ENCODE results near the gene TUBB3.
"Not testable (repeated sequence)": the region's sequence is repeated elsewhere in the genome, so short reads cannot be mapped to it uniquely, and the experiment has no call there.

TUBB3 gene

GRCh38 chr16:89900885-89901284 lies 22.3 kb upstream of the TUBB3 start:
- in situ Hi-C loops (cut with MboI; ENCODE audit: low sequenced_read_pairs), result no loop called here

DNA sequence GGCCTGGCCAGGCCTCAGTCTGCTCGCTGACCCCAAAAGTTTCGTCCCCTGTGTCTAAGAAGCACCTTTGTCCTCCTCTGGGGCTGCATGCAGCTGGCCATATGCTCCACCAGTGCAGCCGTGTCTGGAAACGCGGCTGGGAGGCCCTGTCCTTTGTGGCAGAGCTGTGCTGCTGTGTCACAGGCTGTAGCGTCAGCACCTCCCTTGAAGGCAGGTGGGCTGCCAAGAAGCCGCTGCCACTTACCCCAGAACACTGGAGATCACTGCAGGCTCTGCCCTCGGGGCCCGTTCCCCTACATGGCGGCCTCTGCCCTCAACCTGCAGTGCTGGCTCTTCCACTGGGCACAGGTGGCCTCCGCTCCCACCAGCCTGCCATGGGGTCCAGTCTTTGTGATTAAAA lies 20.2 kb upstream of the TUBB3 start:
- in situ Hi-C loops (cut with MboI; ENCODE audit: low sequenced_read_pairs), result no loop called here

GRCh38 chr16:89903908-89904515 lies 19.1 kb upstream of the TUBB3 start:
- in situ Hi-C loops (cut with MboI; ENCODE audit: low sequenced_read_pairs), result no loop called here

DNA sequence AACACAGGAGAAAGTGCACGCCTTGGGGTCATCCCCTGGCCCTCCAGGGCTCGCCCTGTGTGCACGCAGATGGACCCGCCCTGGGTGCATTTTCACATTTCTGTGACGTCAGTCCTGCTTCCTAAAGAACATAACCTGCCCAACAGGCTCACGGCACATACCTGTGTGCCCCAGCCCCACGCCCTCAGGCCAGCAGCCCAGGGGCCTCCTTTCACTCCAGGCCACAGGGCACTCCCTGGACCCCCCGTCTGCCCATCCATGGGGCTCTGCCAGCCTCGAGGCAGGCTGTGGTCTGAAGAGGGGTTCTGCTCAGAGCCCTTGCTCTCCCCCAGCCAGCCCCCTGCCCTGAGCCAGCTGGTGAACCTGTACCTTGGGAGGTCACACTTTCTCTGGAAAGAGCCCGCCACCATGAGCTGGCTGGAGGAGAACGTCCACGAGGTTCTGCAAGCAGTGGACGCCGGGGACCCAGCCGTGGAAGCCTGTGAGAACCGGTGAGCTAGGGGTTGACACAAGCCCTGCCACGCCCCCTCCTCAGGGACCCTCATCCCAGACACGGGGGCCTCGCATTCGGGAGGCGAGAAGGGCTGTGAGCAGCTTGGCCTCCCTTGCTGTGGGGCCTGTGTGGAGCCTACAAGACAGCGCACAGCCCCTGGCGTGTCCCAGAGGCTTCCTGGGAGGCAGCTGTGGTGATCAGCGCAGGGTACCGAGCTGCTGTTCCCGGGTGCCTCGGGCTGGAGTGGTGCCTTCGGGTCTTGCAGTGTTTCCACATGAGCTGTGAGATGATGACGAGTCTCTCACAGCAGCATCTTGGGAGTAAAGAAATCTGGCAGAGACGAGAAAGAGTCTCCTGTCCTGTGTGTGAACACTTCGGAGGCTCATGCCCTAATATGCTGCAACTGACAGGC lies 18.3 kb upstream of the TUBB3 start:
- in situ Hi-C loops (cut with MboI; ENCODE audit: low sequenced_read_pairs), result no loop called here

DNA sequence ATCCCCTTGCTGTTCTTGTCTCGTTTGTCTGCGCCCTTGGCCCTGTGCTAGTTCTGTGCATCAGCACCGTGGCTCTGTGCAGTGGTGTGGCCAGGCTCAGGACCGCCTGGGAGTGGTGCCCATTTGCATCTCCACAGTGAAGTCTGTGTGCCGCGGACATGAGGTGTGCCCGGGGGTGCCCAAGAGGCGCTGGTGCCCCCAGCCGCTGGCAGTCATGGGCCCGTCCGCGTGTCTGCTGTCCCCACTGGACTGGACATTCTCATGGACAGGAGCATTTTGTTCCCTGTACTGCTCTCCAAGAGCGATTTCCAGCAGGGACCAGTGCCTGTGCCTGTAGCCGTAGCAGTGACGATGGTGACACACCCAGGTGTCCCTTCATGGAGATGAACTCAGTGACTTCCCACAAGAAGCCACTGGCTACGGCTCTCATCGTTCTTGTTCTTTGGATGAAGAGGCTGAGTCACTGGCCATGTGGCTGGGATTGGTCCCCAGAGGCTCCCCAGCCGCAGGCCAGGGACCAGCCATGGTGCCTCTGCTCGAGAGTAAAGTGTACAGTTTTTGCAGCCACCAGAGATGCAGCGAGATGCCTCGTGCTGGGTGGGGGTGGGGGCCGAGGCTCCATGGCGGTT lies 17.5 kb upstream of the TUBB3 start:
- in situ Hi-C loops (cut with MboI; ENCODE audit: low sequenced_read_pairs), result no loop called here

- in situ Hi-C loops (cut with MboI; ENCODE audit: low sequenced_read_pairs), result no loop called here
Measured at GRCh38 chr16:89906140-89907025, 16.8 kb upstream of the TUBB3 start.

DNA sequence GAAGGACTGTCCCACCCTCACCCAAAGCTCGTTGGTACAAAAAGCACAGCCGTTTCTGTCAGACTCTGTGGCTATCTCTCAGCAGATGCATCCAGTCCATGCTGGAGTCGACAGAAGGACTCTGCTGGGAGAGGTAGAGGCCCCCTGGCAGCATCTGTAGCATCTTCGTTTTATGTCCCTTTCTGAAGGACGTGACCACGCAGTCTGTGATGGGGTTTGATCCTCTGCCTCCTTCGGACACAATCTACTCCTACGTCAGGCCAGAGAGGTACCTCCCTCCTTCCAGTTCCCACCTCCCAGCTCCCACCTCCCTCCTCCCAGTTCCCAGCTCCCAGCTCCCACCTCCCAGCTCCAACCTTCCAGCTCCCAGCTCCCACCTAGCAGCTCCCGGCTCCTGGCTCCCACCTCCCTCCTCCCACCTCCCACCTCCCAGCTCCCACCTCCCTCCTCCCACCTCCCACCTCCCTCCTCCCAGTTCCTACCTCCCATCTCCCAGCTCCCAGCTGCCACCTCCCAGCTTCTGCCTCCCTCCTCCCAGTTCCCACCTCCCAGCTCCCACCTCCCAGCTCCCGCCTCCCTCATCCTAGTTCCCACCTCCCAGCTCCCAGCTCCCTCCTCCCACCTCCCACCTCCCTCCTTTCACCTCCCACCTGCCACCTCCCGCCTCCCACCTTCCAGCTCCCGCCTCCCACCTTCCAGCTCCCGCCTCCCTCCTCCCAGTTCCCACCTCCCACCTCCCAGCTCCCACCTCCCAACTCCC lies 15.9 kb upstream of the TUBB3 start:
- in situ Hi-C loops (cut with MboI; ENCODE audit: low sequenced_read_pairs), result no loop called here

GRCh38 chr16:89908236-89908635 lies 14.9 kb upstream of the TUBB3 start:
- in situ Hi-C loops (cut with MboI; ENCODE audit: low sequenced_read_pairs), result no loop called here

DNA sequence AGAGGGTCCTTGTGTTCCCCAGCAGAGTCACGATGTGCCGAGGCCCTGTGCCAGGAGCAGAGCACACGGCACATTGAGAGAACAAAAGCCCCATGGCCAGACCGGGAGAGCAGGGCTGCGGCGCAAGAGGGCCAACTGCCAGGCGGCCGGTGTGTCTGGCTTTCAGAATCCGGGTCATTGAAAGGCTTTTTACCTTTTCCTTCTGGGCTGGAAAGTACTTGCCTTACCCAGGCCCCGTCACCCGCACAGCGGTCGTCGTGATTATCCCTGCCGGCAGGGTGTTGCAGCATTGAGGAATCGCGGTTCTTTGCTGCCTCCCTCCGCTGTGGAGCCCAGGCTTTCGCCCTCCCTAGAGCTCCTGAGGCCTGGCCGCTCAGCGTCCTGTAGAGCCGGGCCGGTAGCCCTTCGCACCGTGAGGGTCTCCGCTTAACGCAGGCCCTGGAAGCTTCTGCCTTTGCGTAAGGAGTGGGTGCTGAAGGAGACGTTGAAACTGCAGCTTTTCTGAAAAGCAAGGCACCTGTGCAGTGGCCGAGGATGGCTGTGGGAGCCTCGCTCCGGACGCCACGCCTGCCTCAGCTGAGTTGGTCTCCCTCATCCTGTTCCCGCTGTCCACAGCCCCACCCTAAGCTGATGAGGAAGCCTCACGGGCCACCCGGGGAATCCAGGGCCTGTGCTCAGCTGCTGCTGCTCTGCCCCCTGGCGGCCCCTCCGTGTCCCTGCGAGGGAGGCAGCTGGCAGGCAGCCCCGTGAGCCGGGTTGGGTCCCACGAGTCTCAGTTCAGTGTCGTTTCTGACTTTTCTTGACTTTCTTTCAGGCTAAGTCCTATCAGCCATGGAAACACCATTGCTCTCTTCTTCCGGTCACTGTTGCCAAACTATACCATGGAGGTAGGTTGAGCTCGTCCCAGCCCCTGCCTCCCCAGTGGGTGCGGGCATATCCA lies 13.1 kb upstream of the TUBB3 start:
- in situ Hi-C loops (cut with MboI; ENCODE audit: low sequenced_read_pairs), result no loop called here

DNA sequence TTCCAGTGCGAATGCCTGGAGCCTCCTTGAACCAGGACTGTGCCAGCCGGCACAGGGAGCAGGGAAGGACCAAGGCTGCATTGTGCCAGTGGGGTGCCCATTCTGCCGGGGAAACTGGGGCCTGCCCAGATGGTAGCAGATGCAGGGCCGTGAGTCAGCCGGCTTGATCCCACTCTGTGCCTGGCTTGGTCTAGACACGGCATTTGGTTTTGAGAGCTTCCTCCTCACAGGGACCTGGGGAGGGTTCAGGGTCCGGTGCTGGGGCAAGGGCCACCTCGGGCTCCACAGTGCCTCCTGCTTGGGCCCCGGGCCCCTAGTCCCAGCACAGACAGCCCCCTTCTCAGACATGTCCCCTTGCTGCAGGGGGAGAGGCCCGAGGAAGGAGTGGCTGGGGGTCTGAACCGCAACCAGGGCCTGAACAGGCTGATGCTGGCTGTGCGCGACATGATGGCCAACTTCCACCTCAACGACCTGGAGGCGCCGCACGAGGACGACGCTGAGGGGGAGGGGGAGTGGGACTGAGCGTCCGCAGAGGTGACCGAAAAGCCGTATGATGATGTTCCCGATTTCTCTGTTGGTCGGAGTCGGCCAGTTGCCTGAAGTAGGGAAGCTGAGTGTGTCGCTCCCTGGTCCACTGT lies 12.3 kb upstream of the TUBB3 start:
- in situ Hi-C loops (cut with MboI; ENCODE audit: low sequenced_read_pairs), result no loop called here

DNA sequence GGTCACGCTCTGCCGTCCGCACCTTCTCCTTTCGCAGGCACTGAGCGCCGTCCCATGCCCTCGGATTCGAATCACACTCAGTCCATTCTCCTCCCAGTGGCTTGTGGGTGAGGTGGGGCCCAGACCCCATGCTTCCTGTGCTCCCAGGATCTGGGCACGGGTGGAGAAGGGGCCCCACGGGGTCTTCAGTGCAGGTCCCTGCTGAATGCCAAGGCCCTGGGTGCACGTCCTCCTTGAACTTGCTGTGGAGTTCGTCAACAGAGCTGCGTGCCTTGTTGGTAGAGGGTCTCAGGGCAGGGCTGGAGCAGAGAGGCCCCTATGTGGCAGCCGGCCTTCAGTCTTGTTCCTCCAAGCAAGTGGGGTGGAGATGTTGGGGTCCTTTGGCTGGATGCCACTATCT lies 11.8 kb upstream of the TUBB3 start:
- in situ Hi-C loops (cut with MboI; ENCODE audit: low sequenced_read_pairs), result no loop called here

- in situ Hi-C loops (cut with MboI; ENCODE audit: low sequenced_read_pairs), result no loop called here
Measured at GRCh38 chr16:89912143-89912542, 11.0 kb upstream of the TUBB3 start.

- in situ Hi-C loops (cut with MboI; ENCODE audit: low sequenced_read_pairs), result no loop called here
Measured at GRCh38 chr16:89912627-89913026, 10.5 kb upstream of the TUBB3 start.

DNA sequence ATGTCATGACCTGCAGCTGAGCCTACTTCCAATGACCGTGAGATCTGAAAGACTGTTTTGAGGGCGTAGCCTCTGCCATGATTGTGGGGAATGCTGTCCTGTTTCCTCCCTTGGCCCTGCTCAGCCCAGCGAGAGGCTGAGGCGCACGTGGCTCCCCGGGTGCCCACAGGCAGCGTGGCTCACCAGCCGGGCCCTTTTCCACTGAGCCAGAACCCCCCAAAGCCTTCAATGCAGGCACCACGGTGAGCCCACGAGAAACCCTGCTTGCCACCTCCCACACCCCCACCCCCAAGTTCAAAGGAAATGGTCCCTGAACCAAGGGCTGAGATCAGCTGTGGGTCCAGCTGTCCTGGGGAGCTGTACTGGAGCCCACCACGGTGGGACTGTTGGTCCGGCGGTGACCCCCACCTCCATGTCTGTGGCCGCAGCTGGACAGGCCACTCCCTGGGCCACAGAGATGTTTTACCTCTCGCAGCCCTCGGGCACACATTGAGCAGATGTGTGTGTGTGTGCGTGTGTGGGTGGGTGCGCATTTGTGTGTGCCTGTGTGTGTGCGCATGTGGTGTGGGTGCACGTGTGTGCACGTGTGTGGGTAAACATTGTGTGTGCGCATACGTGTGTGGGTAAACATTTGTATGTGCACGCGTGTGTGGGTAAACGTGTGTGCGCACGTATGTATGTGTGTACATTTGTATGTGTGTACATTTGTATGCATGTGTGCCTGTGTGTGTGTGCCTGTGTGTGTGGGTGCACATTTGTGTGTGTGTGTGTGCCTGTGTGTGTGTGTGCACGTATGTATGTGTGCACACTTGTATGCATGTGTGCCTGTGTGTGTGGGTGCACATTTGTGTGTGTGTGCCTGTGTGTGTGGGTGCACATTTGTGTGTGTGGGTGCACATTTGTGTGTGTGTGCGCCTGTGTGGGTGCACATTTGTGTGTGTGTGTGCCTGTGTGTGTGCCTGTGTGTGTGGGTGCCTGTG lies 9.4 kb upstream of the TUBB3 start:
- in situ Hi-C loops (cut with MboI; ENCODE audit: low sequenced_read_pairs), result no loop called here

DNA sequence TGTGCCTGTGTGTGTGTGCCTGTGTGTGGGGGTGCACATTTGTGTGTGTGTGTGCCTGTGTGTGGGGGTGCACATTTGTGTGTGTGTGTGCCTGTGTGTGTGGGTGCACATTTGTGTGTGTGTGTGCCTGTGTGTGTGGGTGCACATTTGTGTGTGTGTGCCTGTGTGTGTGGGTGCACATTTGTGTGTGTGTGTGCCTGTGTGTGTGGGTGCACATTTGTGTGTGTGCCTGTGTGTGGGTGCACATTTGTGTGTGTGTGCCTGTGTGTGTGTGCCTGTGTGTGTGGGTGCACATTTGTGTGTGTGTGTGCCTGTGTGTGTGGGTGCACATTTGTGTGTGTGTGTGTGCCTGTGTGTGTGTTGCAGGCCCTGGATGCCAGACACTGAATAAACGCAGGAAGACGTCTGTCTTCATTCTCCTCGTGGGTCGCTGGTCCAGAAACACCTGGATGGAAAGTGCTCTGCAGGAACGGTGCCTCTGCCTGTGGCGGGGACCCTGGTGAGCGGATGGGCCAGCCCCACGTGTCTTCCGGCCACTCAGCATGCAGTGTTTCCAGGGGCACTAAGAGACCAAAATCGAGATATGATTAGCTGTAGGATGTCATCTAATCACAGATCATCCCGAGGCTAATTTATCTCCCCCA lies 8.4 kb upstream of the TUBB3 start:
- in situ Hi-C loops (cut with MboI; ENCODE audit: low sequenced_read_pairs), result not testable (repeated sequence)

- in situ Hi-C loops (cut with MboI; ENCODE audit: low sequenced_read_pairs), result no loop called here
Measured at GRCh38 chr16:89915303-89916232, 7.6 kb upstream of the TUBB3 start.

Measured in HL-60/S4 treated with phorbol 12-myristate 13-acetate at 8.2 ng/mL for 4 days and 3 days (cell line).